HCT116 (cell line): ENCODE results near the gene CERS6. TPM values are rescaled to one million over a fixed set of nuclear protein-coding genes. Genes with fewer than 3 reads are reported as not detected.

Experiments used
- ATAC-seq: fragments of 200-7000 bp; cut with Tn5 transposase; 2 replicates; pipeline ENCODE4 v1.9.1; 2020; ENCODE audit warnings: mild to moderate bottlenecking, moderate library complexity
- BruUV-seq: library from RNA; stranded (reverse); fragments of 400-500 nt; replicated peaks from 2 replicates; lab custom pipeline; 2021; lab: Mats Ljungman, UMichigan
- CTCF ChIA-PET: fragments of 300-600 bp; sonication (Branson Sonifier 250); formaldehyde crosslinking; loops from one replicate; lab custom pipeline; 2021; ENCODE audit warnings: antibody characterized with exemption; lab: Charles Lee
- POLR2A ChIA-PET: fragments of 300-600, 350-600 bp; sonication (Branson Sonifier 250); formaldehyde crosslinking; loops from one replicate; lab custom pipeline; 2021; ENCODE audit warnings: antibody characterized with exemption; lab: Charles Lee
- RAD21 ChIA-PET, 2 experiments: fragments of 300-600 bp; sonication (Branson Sonifier 250); formaldehyde crosslinking; loops; one replicate each; lab custom pipeline; 2023; ENCODE audit warnings: low total read pairs in 2 of 2; ENCODE audit not compliant: uncharacterized antibody in 2 of 2, unreplicated experiment in 2 of 2, low non-redundant PET in 1 of 2; lab: Charles Lee
- DNase-seq: peaks from one replicate; pipeline ENCODE4 v3.0.0-alpha.2; 2010; ENCODE audit warnings: low read depth, low spot score
- H2AFZ ChIP-seq: fragments of 200-600 bp; shearing (Covaris generic), sonication (generic); 2 replicates; pipeline ENCODE4 v1.6.1; 2017; ENCODE audit warnings: low read depth, mixed run types, mixed read lengths, antibody characterized with exemption, low read length; ENCODE audit not compliant: poor library complexity, severe bottlenecking
- H3K27ac ChIP-seq: 2 replicates; pipeline ENCODE4 v1.5.1; 2012; ENCODE audit warnings: low read depth, low read length
- H3K27me3 ChIP-seq: fragments of 200-600 bp; sonication (generic); 2 replicates; pipeline ENCODE4 v1.6.1; 2016; ENCODE audit warnings: mixed run types, low read length, mixed read lengths; ENCODE audit not compliant: insufficient read depth
- H3K36me3 ChIP-seq, 2 experiments: fragments of 200-500 bp in 1 of 2; fragments of 200-600 bp in 1 of 2; sonication (Bioruptor generic) in 1 of 2; sonication (generic) in 1 of 2; 2 replicates each; pipeline versions ENCODE4 v1.5.1 to v1.6.1; 2014 to 2016; ENCODE audit warnings: low read length in 2 of 2, inconsistent platforms in 1 of 2, mixed read lengths in 1 of 2, mixed run types in 1 of 2; ENCODE audit not compliant: insufficient read depth in 2 of 2, control insufficient read depth in 1 of 2
- H3K4me1 ChIP-seq, 2 experiments: fragments of 200-600 bp in 1 of 2; sonication (generic) in 1 of 2; 2 replicates each; pipeline versions ENCODE4 v1.5.1 to v1.6.1; 2012 to 2017; ENCODE audit warnings: low read length in 2 of 2, inconsistent platforms in 1 of 2, mild to moderate bottlenecking in 1 of 2, mixed read lengths in 1 of 2, mixed run types in 1 of 2, moderate library complexity in 1 of 2; ENCODE audit not compliant: insufficient read depth in 2 of 2, control insufficient read depth in 1 of 2
- H3K4me2 ChIP-seq: fragments of 200-600 bp; sonication (generic); 2 replicates; pipeline ENCODE4 v1.6.1; 2017; ENCODE audit warnings: mixed run types, low read length, mixed read lengths
- H3K4me3 ChIP-seq, 2 experiments: fragments of 200-600 bp in 1 of 2; sonication (generic) in 1 of 2; replicated peaks in 1 of 2; 2 replicates each; pipeline ENCODE4 v1.5.1; 2011 to 2016; ENCODE audit warnings: low read length in 2 of 2, control low read depth in 1 of 2, low read depth in 1 of 2, mild to moderate bottlenecking in 1 of 2, mixed read lengths in 1 of 2, mixed run types in 1 of 2
- H3K79me2 ChIP-seq: fragments of 200-600 bp; sonication (generic); 2 replicates; pipeline ENCODE4 v1.6.1; 2017; ENCODE audit warnings: mild to moderate bottlenecking, mixed run types, low read length, moderate library complexity, mixed read lengths; ENCODE audit not compliant: insufficient read depth
- H3K9ac ChIP-seq: fragments of 200-600 bp; sonication (generic); 2 replicates; pipeline ENCODE4 v1.6.1; 2016; ENCODE audit warnings: low read length, mixed read lengths
- H3K9me2 ChIP-seq: fragments of 200-600 bp; sonication (generic), shearing (Covaris generic); 2 replicates; pipeline ENCODE4 v1.6.1; 2017; ENCODE audit warnings: mixed run types, mild to moderate bottlenecking, moderate library complexity; ENCODE audit not compliant: insufficient read depth
- H3K9me3 ChIP-seq, 2 experiments: fragments of 200-500 bp in 1 of 2; fragments of 200-600 bp in 1 of 2; sonication (Bioruptor generic) in 1 of 2; sonication (generic) in 1 of 2; 2 replicates each; pipeline ENCODE4 v1.6.1; 2014 to 2017; ENCODE audit warnings: low read length in 2 of 2, mixed read lengths in 2 of 2, inconsistent platforms in 1 of 2, low read depth in 1 of 2, mild to moderate bottlenecking in 1 of 2, mixed run types in 1 of 2, moderate library complexity in 1 of 2; ENCODE audit not compliant: control insufficient read depth in 1 of 2, insufficient read depth in 1 of 2
- H4K20me1 ChIP-seq: fragments of 200-600 bp; sonication (generic), shearing (Covaris generic); 2 replicates; pipeline ENCODE4 v1.6.1; 2017; ENCODE audit warnings: mixed run types, mild to moderate bottlenecking, moderate library complexity; ENCODE audit not compliant: insufficient read depth
- ATF3 ChIP-seq: IDR thresholded peaks from 2 replicates; pipeline ENCODE4 v1.6.1; 2012
- CBX3 ChIP-seq: IDR thresholded peaks from 2 replicates; pipeline ENCODE4 v1.6.1; 2012; ENCODE audit warnings: low read depth
- CEBPB ChIP-seq: IDR thresholded peaks from 2 replicates; pipeline ENCODE4 v1.6.1; 2012; ENCODE audit warnings: low read depth
- EGR1 ChIP-seq: IDR thresholded peaks from 2 replicates; pipeline ENCODE4 v1.6.1; 2012; ENCODE audit warnings: low read depth
- ELF1 ChIP-seq: IDR thresholded peaks from 2 replicates; pipeline ENCODE4 v1.6.1; 2012; ENCODE audit warnings: low read depth, borderline replicate concordance
- EZH2phosphoT487 ChIP-seq: fragments of 200-600 bp; IDR thresholded peaks from 2 replicates; pipeline ENCODE4 v1.6.1; 2018; ENCODE audit warnings: antibody characterized with exemption, borderline replicate concordance
- JUND ChIP-seq: IDR thresholded peaks from 2 replicates; pipeline ENCODE4 v1.6.1; 2012
- MAX ChIP-seq: IDR thresholded peaks from 2 replicates; pipeline ENCODE4 v1.6.1; 2012
- POLR2A ChIP-seq: IDR thresholded peaks from 2 replicates; pipeline ENCODE4 v1.7.0; 2011; ENCODE audit warnings: borderline replicate concordance; ENCODE audit not compliant: insufficient read depth, insufficient read length; ENCODE audit errors: extremely low read depth
- POLR2AphosphoS5 ChIP-seq: IDR thresholded peaks from 2 replicates; pipeline ENCODE4 v1.6.1; 2011; ENCODE audit warnings: mild to moderate bottlenecking, low read depth, low read length, moderate library complexity
- RAD21 ChIP-seq: IDR thresholded peaks from 2 replicates; pipeline ENCODE4 v1.6.1; 2012; ENCODE audit warnings: low read depth, mild to moderate bottlenecking
- ZNF274 ChIP-seq: fragments of 200-500 bp; sonication (Bioruptor generic); IDR thresholded peaks from 2 replicates; pipeline ENCODE4 v1.6.1; 2014; ENCODE audit warnings: mild to moderate bottlenecking, low read depth, low read length, inconsistent platforms
- intact Hi-C: fragments of 100-400 bp; cut with micrococcal nuclease; formaldehyde crosslinking; loops from 2 replicates; pipeline ENCODE4 v1.10.0; 2022
- total RNA-seq: library from RNA; stranded (reverse); gene quantifications from one replicate; pipeline ENCODE4 v1.2.1, GENCODE V29; 2021; ENCODE audit not compliant: unreplicated experiment
- TF ChIP-seq, protein P1 (sequence below): IDR thresholded peaks from 2 replicates; pipeline ENCODE4 v1.6.1; 2011; ENCODE audit warnings: mild to moderate bottlenecking, low read length, moderate library complexity; ENCODE audit not compliant: insufficient replicate concordance; ENCODE audit errors: extremely low read depth
- TF ChIP-seq, protein P2 (sequence below), 3 experiments: fragments of 200-600 bp in 1 of 3; sonication (generic) in 1 of 3; IDR thresholded peaks in 2 of 3; conservative IDR thresholded peaks in 1 of 3; 2 replicates each; pipeline ENCODE4 v1.5.1; 2012 to 2017; ENCODE audit warnings: low read depth in 2 of 3, low read length in 2 of 3, antibody characterized with exemption in 1 of 3, borderline replicate concordance in 1 of 3, control low read depth in 1 of 3, mild to moderate bottlenecking in 1 of 3, mixed read lengths in 1 of 3, mixed run types in 1 of 3, moderate library complexity in 1 of 3; ENCODE audit not compliant: insufficient read depth in 1 of 3
- TF ChIP-seq, protein P3 (sequence below): IDR thresholded peaks from 2 replicates; pipeline ENCODE4 v1.6.1; 2012; ENCODE audit warnings: low read depth

CERS6 gene
- total RNA-seq, 1 experiment from 2014 or later = 37.0 TPM

- TF ChIP-seq, protein P1, sequence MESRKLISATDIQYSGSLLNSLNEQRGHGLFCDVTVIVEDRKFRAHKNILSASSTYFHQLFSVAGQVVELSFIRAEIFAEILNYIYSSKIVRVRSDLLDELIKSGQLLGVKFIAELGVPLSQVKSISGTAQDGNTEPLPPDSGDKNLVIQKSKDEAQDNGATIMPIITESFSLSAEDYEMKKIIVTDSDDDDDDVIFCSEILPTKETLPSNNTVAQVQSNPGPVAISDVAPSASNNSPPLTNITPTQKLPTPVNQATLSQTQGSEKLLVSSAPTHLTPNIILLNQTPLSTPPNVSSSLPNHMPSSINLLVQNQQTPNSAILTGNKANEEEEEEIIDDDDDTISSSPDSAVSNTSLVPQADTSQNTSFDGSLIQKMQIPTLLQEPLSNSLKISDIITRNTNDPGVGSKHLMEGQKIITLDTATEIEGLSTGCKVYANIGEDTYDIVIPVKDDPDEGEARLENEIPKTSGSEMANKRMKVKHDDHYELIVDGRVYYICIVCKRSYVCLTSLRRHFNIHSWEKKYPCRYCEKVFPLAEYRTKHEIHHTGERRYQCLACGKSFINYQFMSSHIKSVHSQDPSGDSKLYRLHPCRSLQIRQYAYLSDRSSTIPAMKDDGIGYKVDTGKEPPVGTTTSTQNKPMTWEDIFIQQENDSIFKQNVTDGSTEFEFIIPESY = no peak
- TF ChIP-seq EGR1 (no peak), POLR2AphosphoS5 (no peak)
- TF ChIP-seq, all 23 proteins: peak for 0
Observed at GRCh38 chr2:168650139-168650538, 194.1 kb downstream of the CERS6 start (continued).

DNA sequence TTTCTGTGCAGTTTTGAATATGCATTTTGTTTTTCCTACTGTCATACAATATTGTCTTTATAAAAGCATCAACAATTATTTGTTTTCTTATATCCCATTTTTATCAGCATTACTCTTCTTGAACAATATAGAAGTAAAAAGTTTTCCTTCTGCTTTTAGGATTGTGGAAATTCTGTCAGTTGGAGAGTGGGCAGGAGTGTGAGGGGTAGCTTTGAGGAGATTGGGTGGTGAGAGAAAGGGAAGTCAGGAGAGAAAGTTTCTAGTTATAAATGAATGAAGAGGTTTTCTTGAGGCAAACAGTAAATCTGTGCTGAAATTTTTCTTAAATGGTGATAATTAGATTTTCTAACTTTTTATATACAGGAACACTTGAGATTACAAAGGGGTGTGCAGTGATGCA lies 194.7 kb downstream of the CERS6 start:
- no peaks in the 10 kb centered on the region for H3K9me3 ChIP-seq
- no peaks in the 10 kb centered on the region for H3K9me2 ChIP-seq
- no peaks in the 10 kb centered on the region for H4K20me1 ChIP-seq
- H3K9ac ChIP-seq = no peak overlapping the region
- no peak overlapping the region for H3K27ac ChIP-seq
- ChIA-PET CTCF (no interaction called here), RAD21 (no interaction called here), POLR2A (no interaction called here)
- no peak for ATAC-seq
- no peaks in the 10 kb centered on the region for H3K27me3 ChIP-seq
- DNase-seq = no peak
- intact Hi-C loops = no loop called here
- no peaks in the 10 kb centered on the region for H3K4me1 ChIP-seq
- no peaks in the 10 kb centered on the region for H3K36me3 ChIP-seq
- H3K4me3 ChIP-seq = no peak overlapping the region
- H3K4me2 ChIP-seq = no peak overlapping the region
- no peak overlapping the region for H2AFZ ChIP-seq
- no peaks in the 10 kb centered on the region for H3K79me2 ChIP-seq
- no TSS peak for BruUV-seq
- TF ChIP-seq EZH2phosphoT487 = no peak
- TF ChIP-seq JUND = no peak
- no peak for TF ChIP-seq CEBPB
- TF ChIP-seq ELF1 = no peak
- no peak for TF ChIP-seq EGR1
- TF ChIP-seq POLR2A = no peak
- TF ChIP-seq ZNF274 = no peak
- TF ChIP-seq, protein P2, sequence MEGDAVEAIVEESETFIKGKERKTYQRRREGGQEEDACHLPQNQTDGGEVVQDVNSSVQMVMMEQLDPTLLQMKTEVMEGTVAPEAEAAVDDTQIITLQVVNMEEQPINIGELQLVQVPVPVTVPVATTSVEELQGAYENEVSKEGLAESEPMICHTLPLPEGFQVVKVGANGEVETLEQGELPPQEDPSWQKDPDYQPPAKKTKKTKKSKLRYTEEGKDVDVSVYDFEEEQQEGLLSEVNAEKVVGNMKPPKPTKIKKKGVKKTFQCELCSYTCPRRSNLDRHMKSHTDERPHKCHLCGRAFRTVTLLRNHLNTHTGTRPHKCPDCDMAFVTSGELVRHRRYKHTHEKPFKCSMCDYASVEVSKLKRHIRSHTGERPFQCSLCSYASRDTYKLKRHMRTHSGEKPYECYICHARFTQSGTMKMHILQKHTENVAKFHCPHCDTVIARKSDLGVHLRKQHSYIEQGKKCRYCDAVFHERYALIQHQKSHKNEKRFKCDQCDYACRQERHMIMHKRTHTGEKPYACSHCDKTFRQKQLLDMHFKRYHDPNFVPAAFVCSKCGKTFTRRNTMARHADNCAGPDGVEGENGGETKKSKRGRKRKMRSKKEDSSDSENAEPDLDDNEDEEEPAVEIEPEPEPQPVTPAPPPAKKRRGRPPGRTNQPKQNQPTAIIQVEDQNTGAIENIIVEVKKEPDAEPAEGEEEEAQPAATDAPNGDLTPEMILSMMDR (IDR thresholded peaks at IDR 0.05 in 2 of 3, conservative IDR thresholded peaks at IDR 0.05 in 1 of 3; ENCODE audit: borderline replicate concordance in 1 of 3, insufficient read depth in 1 of 3, low read depth in 2 of 3, low read length in 2 of 3) = no peak
- TF ChIP-seq MAX = no peak
- no peak for TF ChIP-seq CBX3
- TF ChIP-seq ATF3 = no peak
- TF ChIP-seq, protein P3, sequence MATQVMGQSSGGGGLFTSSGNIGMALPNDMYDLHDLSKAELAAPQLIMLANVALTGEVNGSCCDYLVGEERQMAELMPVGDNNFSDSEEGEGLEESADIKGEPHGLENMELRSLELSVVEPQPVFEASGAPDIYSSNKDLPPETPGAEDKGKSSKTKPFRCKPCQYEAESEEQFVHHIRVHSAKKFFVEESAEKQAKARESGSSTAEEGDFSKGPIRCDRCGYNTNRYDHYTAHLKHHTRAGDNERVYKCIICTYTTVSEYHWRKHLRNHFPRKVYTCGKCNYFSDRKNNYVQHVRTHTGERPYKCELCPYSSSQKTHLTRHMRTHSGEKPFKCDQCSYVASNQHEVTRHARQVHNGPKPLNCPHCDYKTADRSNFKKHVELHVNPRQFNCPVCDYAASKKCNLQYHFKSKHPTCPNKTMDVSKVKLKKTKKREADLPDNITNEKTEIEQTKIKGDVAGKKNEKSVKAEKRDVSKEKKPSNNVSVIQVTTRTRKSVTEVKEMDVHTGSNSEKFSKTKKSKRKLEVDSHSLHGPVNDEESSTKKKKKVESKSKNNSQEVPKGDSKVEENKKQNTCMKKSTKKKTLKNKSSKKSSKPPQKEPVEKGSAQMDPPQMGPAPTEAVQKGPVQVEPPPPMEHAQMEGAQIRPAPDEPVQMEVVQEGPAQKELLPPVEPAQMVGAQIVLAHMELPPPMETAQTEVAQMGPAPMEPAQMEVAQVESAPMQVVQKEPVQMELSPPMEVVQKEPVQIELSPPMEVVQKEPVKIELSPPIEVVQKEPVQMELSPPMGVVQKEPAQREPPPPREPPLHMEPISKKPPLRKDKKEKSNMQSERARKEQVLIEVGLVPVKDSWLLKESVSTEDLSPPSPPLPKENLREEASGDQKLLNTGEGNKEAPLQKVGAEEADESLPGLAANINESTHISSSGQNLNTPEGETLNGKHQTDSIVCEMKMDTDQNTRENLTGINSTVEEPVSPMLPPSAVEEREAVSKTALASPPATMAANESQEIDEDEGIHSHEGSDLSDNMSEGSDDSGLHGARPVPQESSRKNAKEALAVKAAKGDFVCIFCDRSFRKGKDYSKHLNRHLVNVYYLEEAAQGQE = no peak
- no peak for TF ChIP-seq RAD21
- TF ChIP-seq POLR2AphosphoS5 = no peak
- TF ChIP-seq, protein P1 = no peak
